GM21423 (cell line): ENCODE results near the gene TMEM81.

Experiments used
- ATAC-seq: cut with Tn5 transposase; IDR thresholded peaks from one replicate; pipeline ENCODE4 v1.9.1; 2021; ENCODE audit warnings: mild to moderate bottlenecking, moderate library complexity; ENCODE audit not compliant: unreplicated experiment

Gene TMEM81

DNA sequence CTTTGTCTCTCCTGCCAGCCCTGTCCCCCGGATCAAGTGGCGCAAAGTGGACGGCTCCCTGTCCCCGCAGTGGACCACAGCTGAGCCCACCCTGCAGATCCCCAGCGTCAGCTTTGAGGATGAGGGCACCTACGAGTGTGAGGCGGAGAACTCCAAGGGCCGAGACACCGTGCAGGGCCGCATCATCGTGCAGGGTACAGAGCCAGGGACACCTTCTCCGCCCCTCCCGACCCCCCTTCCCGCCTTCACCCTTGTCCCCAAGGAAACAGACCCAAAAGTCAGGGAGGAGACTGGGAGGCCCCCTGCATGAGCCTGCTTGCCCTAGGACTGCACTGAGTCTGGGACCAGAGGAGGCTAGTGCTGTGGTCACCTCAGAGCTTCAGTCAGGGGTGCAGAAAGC lies 23.0 kb downstream of the TMEM81 start:
- ATAC-seq = no peak

DNA sequence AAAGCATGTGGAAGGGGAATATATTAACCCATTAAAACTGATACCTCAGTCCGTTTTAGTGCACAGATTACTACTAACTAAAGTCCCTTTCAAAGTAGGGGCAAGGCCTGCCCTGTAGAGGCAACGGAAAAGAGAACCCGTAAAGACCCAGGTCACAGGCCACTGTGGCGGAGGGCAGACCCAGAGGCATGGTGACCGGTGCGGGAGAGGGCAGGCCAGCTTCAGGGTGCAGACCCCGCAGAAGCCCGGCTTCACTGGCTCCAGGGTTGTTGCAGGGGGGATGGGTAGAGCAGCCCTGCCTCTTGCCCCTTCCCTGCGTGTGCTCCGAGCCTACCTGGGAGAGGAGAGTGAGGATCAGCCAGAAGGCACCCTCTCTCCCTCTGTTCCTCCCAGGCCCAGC lies 23.5 kb downstream of the TMEM81 start:
- no peak for ATAC-seq

DNA sequence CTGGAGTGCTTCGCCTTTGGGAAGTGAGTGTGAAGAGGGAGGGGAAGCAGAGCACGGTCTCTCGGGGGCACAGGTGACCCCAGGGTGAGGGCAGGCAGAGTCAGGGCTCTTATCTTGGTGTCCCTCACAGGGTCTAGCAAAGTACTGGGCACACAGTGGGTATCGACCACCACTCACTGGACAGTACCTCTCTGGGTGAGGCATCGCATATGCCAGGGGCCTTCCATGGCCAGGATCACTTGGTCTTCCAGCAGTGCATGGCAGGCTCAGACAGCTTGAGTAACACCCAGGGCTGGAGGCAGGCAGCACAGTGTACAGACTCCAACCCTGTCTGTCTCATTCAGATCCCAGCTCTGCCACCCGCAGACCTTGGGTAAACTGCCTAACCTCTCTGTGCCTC lies 24.6 kb downstream of the TMEM81 start:
- no peak for ATAC-seq

DNA sequence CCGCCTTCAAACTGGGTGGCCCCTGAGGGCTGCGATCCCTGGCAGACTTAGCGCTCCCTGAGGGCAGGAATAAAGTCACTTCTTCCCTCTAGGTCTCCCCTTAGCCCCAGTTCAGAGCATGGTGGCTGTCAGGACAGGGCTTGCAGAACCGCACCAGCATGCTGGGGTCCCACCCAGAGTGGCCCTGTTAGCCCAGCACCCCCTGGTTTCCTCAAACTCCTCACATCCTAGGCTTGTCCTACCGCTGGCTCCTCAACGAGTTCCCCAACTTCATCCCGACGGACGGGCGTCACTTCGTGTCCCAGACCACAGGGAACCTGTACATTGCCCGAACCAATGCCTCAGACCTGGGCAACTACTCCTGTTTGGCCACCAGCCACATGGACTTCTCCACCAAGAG lies 25.4 kb downstream of the TMEM81 start:
- no peak for ATAC-seq

DNA sequence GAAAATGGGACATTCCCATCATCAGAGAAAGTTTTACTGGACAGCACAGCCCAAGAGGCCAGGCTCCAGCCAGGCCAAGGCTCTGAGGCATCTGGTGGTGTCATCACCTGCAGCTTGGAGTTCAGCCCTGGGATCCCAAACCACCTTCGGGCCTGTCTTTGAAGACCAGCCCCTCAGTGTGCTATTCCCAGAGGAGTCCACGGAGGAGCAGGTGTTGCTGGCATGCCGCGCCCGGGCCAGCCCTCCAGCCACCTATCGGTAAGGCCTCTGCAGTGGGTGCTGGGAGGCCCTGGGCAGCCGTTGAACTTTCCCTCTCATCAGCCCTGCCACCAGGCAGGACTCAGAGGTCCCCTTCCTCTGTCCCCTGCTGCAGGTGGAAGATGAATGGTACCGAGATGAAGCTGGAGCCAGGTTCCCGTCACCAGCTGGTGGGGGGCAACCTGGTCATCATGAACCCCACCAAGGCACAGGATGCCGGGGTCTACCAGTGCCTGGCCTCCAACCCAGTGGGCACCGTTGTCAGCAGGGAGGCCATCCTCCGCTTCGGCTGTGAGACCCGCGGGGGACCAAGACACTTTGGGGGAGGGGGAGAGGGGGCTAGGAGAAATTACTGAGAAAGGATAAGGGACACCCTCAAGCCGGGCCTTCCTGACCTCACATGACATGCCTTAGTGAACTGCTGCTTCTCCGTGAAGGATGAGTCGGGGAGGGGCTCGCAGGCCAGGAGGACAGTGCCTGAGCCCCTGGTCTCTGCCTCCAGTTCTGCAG lies 26.3 kb downstream of the TMEM81 start:
- ATAC-seq = no peak

DNA sequence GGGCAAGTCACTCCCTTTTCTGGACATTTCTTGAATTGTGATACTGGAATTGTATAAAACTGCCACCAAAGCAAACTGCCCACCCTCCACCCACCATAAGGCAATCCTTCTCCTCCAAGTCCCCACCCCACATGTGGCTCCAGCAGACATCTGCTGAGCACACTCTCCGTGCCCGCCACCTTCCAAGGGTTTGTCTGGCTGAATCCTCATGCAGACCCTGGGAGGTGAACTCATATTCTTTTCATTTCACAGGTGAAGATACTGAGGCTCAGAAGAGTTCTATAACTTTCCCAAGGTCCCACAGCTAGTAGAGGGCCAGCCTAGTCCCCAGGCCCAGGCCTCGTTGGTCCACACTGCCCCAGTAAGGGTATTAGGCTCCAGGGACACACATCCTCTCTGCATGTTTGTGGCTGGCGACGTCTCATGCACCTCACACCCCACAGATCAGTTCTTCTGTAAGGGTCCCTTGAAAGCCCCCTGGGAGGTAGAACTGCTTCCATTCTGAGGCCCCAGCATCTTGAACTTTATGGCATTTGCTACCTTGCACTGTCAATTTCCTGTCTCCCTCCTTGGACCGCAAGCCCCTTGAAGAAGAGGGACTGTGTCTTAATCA lies 27.2 kb downstream of the TMEM81 start:
- ATAC-seq = no peak

DNA sequence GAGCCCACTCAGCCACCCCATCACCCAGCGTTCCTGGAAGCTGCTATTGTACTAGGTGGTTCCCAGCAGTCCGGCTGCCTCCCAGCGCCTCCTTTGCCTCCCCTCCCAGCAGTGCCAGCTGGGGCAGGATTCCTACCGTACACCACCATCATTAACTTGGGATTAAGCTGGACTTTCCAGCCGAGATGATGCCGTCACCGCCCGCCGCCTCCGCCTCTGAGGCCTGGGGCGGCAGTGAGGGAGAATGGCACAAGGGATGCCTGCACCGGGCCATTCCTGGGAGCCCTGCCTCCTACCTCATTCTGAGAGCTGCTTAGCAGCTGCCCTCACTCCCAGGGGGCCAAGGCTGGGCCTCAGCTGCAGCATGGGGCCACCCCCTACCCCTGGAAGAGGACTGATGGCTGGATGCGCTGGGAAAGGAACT lies 28.1 kb downstream of the TMEM81 start:
- ATAC-seq = no peak

DNA sequence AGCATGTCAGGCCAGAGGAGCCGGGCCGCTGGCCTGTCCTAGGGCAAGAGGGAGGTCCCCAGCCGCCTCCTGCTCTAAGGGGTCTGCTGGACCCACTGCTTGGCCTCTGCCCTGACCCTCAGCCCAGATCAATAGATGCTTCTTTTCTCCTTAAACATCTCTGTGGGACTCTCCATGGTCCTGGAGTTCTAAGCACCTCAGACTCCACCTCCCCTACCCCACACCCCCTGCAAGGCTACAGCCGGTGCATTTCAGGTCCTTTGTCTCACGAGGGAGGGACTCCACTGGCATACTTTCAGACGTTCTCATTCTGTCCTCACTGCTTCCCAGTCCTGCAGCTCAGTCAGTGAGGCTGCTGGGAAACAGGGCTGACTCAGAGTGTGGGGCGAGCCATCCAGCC lies 30.2 kb downstream of the TMEM81 start:
- ATAC-seq = no peak

DNA sequence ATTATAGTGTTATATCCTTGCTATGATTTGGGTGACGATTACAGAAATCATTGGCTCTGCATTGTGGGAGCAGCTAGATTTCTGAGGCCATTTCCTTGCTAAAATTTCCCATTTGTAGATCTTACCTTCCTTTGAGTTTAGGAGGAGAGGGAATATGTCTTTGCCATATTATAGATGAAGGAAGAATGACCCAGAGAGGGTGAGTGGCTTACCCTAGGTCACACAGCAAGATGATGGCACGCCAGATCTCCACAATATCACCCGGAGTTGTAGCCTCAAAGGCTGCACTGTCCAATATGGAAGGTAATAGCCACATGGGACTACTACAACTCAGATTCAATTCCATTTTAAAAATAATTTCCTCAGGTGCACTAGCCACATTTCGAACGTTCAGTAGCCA lies 31.0 kb downstream of the TMEM81 start:
- no peak for ATAC-seq

DNA sequence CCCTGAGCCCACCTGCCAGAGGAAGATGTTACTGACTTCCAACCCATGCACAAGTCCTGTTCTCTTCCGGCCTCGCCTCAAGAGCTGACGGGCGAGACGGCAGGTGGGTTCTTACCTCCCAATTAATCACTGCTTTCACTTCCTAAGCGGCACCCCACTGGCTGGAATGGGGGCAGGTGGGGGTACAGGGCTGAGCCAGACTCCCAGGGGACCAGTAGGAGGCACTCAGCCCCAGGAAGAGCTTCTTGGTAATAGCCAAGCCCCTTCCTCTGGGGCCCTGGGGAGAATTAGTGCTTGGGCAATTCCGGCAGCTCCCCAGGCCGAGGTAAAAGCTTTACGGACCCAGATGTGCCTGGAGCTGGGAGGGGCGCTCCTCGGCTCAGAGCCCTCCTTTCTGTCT lies 31.6 kb downstream of the TMEM81 start:
- ATAC-seq = no peak

DNA sequence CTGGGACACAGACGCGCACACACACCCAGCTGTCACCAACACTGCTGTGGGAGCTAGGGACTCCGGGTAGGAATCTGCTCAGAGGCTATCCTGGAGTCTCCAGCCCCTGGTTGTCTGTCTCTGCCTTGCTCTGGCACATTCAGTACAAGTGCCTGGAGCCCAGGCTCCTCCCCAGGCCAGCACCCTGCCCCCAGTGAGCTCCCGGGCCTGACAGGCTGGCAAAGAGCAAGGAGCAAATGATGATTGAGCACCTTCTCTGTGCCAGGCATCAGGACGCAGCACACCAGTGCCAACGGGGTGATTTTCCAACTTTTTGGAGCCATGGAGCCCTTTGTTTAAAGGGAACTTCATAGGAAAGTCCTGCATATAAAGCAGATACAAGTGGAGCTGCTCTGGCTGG lies 34.8 kb downstream of the TMEM81 start:
- no peak for ATAC-seq

DNA sequence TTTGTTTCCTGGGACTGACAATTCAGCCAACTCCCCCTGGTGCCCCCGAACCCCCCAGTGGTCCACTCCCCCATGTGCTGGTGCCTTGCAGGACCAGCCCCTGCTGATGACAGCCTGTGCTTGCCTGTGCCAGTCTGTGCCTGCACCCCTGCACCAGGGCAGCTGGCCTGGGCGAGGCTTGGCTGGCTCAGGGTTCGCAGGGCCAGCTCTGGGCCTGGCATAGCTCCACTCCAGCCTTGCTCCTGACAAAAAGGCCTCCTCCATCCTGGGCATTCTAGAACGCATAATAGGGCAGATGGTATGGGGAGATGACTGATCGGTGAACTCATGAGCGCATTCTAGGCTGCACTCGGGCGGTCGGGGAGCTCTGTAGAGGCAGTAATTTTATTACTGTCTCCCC lies 35.9 kb downstream of the TMEM81 start:
- ATAC-seq = no peak

DNA sequence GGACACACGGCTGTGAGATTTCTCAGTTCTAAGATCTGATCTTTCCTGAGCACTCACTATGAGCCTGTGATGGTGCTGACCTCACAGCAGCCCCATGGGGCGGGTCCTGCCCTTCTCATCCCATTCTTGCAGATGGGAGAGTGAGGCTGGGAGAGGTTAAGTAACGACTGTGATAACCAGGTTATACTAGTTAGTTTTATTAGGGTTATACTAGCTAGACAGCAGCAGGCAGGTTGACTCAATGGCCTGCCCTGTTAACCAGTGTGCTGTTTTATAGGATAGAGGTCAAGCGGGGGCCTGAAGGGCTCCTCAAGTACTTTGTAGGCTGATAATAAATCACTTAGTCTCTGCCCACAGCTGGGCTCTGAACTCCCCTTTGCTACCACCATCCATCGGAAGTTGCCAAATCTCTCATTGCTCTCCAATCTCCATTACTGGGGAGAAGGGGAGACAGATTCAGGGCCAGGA lies 36.5 kb downstream of the TMEM81 start:
- no peak for ATAC-seq

DNA sequence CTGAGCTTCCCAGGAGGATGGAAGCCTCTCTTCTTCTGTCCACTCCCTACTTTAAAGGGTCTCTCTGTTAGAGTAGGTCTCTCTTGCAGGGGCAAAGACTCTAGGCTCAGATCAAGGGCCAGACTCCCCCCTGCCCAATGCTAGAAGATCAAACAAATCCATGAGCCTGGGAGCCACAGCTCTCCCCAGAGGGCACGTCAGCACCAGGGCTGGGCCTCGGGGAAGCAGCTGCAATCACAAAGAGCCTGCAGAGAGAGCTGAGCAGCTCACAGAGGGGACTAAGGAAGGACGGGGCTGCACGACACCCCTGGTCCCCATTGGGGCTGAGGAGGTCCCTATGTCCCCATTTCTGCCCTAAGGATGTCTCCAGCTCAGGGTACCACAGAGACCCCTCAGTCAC lies 37.4 kb downstream of the TMEM81 start:
- no peak for ATAC-seq

DNA sequence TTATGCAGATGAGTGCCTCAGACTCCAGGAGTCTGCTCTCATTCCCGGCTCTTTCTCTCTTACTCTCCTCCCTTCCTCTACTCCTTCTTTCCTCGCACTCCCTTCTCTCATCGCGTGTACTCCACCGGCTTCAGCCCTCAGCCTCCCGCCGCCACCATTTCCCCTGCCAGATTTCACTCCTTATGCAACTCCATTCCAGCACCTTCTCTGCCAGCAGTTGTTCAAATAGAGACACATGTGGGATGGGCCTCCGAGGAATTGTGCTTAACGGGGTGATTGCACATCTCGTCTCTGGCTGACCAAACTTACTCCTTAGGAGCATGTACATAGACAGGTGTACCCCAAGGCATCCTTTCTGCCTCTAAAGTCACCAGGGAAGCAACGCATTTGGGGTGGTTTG lies 39.1 kb downstream of the TMEM81 start:
- ATAC-seq = no peak

DNA sequence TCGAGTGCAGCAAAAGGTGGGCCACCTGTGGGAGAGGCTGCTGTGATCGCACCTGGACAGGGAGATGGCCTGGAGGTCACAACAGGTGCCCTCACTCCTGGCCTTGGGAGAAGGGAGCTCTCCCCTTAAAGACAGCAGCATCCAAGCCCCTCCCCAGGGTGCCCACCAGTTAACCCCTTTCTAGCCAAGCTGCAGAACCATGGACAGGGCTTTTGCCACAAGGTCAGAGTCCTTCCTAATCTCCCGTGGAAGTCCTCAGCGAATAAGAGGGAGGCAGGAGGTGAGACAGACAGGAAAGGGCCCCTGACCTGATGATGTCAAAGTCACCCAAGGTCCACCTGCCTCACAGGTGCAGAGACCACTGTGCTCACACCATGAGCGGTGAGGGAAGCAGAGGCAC lies 39.5 kb downstream of the TMEM81 start:
- no peak for ATAC-seq

DNA sequence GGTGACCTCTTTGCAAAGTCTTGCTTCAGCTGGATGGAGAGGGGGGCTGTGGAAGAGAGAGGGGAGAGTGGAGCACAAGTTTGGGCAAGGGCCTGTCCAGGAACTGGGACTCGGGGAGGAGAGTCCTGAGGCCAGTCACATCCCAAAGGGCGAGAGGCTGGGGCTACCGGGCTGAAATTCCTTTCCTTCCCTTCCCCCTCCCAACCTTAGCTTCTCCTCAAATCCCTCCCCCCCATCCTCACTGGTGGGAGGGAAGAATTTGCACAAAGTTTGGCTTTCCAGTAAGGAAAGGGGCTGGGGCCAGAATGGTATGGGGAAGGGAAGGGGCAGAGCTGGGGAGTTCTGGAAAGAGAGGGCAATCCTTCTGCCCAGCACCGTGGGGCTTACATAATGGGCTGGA lies 40.4 kb downstream of the TMEM81 start:
- ATAC-seq = no peak

DNA sequence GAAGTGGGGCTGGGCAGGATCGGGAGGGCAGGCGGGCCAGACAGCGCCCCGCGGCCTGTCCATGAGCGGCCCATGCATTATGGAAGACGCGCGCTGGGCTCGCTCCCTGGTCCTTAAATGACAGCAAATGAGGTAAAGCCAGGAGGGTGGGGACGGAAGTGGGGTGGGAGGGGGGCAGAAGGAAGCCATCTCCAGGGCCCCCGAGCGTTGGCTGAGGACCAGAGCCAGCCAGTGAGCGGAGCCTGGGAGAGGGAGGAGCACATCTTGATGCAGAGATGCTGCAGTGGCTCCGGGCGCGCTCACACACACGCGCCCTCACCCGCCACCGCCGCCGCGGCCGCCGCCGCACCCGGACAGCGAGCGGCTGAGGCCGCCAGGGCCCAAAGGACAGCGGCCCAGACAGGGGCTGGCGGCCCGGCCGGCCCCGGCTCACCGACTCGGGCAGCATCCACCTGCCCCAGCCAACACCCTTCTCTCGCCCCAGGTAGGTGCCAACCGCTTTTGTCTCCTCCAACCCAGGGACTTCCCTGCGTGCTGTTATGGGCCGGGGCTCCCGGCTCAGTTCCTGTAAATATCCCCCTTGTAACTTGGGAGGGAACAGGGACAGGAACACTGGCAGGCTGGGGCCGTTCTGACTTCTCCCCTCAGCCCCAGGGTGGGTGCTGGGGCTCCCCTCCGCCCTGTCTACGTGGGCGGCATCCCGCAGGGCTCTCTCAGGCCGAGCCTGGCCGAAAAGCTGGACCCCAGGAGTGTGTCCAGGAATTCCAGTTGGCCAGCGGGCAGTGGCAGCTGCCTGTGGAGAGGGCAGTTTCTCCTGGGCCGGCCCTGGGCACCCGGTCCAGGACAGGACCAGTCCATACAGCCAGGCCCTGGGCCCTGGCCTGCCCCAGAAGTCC lies 41.1 kb downstream of the TMEM81 start, which contains the start of gene CNTN2:
Gene CNTN2, plus strand, starts transcription at position 302 of the 896 bp plus-strand sequence. CDS start 9,974 bp downstream, outside the sequence.
- no peak for ATAC-seq

DNA sequence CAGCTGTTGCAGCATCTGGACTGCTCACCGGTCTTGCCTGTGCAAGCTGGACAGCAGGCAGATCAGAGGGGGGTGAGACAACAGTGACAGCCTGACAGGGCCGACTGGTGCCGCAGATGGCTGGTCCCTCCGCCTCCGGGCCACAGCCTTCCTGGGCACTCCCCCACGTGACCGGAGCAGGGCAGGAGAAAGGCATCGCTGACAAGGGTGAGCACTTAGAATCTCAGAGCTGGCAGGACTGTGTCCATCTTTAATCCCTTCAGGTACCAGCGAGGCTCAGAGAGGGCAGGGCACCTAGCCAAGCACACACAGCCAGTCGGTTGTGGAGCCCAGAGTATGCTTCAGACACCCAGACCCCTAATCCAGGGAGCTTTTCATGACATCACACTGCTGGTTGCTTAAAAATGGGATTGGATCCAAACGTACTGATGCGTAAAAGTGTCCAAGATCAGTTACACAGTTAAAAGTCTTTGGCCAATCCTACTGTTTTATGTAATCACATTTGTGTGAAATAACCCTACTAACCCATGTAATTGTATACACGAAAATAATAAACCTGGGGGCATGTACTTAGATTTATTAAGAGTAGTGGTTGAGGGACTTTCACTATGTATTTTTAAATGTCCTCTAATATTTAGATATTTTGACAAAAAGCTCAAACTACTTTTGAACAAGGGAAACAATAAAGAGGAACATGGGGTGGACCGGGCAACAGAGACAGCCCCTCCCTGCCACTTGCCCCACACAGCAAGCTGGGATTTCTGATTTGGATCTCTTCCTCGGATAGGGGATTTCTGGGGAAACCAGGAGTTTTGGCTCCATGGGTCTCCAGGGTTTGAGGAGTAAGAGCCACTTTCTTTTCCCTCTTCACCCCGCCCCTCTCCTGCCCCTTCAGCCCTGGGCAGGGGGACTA lies 42.0 kb downstream of the TMEM81 start:
- no peak for ATAC-seq

DNA sequence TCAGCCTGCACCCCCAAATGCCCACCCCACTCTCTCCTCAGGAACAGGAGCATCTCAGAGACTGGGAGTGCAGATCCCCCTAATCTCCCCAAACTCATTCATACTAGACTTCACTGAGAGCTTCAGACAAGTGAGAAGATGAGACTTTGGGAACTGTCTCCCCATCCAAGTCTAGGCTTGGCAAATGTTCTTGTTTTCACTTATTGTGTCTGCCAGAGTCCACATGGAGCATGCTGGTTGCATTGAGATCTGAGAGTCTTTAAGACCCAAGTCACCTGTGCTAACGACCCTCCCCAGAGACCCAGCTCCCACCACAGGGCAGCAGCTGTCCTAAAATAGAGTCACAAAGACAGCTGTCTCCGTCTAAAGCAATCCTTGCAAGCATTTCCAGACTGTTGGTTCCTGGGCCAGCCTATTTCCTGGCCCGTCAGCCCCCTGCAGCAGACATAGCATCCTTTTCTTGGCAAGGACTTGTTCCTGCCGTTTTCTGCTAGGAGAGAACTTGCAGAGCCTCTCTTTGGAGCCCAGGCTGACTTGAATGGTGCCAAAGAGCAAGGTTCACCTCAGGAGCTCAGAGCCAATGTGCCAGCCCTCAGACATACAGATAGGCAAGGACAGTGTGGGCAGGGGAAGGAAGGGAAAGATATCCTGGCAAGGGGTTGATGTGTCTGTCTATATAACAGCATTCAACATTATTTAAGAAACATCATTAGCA lies 43.1 kb downstream of the TMEM81 start:
- no peak for ATAC-seq
